IMR-90 (cell line): Measurements from ENCODE around the gene SLC19A2. TPM values are rescaled to one million over a fixed set of nuclear protein-coding genes. Genes with fewer than 3 reads are reported as not detected.

Experiments
- ATAC-seq: fragments of 200-7000 bp; cut with Tn5 transposase; 2 replicates; pipeline ENCODE4 v1.9.1; 2020; ENCODE audit warnings: low read depth, mild to moderate bottlenecking, moderate library complexity
- BruUV-seq: library from RNA; stranded (reverse); fragments of 400-500 nt; replicated peaks from 2 replicates; lab custom pipeline; 2021; lab: Mats Ljungman, UMichigan
- CTCF ChIA-PET: fragments of 300-600 bp; formaldehyde crosslinking; extraction: SDS; loops from one replicate; lab custom pipeline; 2021; ENCODE audit warnings: antibody characterized with exemption; lab: Yijun Ruan, JAX
- POLR2A ChIA-PET: fragments of 300-600 bp; sonication (Branson Sonifier 250); formaldehyde crosslinking; loops from one replicate; lab custom pipeline; 2022; ENCODE audit warnings: antibody characterized with exemption; ENCODE audit not compliant: unreplicated experiment; lab: Charles Lee
- DNase-seq: peaks from one replicate; pipeline ENCODE4 v3.0.0; 2013
- H2AFZ ChIP-seq: replicated peaks from 2 replicates; pipeline ENCODE3; 2013; ENCODE audit warnings: low read length, mild to moderate bottlenecking; ENCODE audit not compliant: poor library complexity
- H2AK5ac ChIP-seq: 2 replicates; pipeline ENCODE4 v1.6.1; 2013; ENCODE audit warnings: low read depth, low read length, inconsistent platforms
- H2AK9ac ChIP-seq: replicated peaks from 2 replicates; pipeline ENCODE3; 2013; ENCODE audit warnings: mild to moderate bottlenecking, low read depth, low read length, moderate library complexity; ENCODE audit not compliant: poor library complexity
- H2BK120ac ChIP-seq: 2 replicates; pipeline ENCODE4 v1.6.1; 2013; ENCODE audit warnings: low read depth, low read length, inconsistent platforms
- H2BK15ac ChIP-seq: 3 replicates; pipeline ENCODE4 v1.6.1; 2013; ENCODE audit warnings: low read depth, low read length, inconsistent platforms
- H2BK20ac ChIP-seq: 2 replicates; pipeline ENCODE4 v1.6.1; 2013; ENCODE audit warnings: low read depth, mild to moderate bottlenecking, inconsistent platforms, low read length, moderate library complexity
- H2BK5ac ChIP-seq: 2 replicates; pipeline ENCODE4 v1.6.1; 2013; ENCODE audit warnings: mild to moderate bottlenecking, low read depth, low read length, inconsistent platforms; ENCODE audit not compliant: poor library complexity, severe bottlenecking
- H3K14ac ChIP-seq: replicated peaks from 2 replicates; pipeline ENCODE4 v1.6.1; 2013; ENCODE audit warnings: low read depth, low read length, inconsistent platforms
- H3K18ac ChIP-seq: 2 replicates; pipeline ENCODE4 v1.6.1; 2013; ENCODE audit warnings: low read depth, low read length, control low read depth
- H3K23ac ChIP-seq: 2 replicates; pipeline ENCODE4 v1.6.1; 2013; ENCODE audit warnings: low read depth, low read length, inconsistent platforms
- H3K27ac ChIP-seq: 2 replicates; pipeline ENCODE4 v1.5.1; 2013; ENCODE audit warnings: mild to moderate bottlenecking, control low read depth, low read length; ENCODE audit not compliant: insufficient read depth
- H3K27me3 ChIP-seq: 2 replicates; pipeline ENCODE4 v1.6.1; 2013; ENCODE audit warnings: low read length; ENCODE audit not compliant: control insufficient read depth, insufficient read depth
- H3K36me3 ChIP-seq: 2 replicates; pipeline ENCODE4 v1.6.1; 2013; ENCODE audit warnings: low read length, mixed read lengths; ENCODE audit not compliant: control insufficient read depth, insufficient read depth
- H3K4ac ChIP-seq: 2 replicates; pipeline ENCODE4 v1.6.1; 2013; ENCODE audit warnings: low read depth, low read length, inconsistent platforms
- H3K4me1 ChIP-seq: 2 replicates; pipeline ENCODE4 v1.6.1; 2013; ENCODE audit warnings: low read length, mixed read lengths; ENCODE audit not compliant: control insufficient read depth, insufficient read depth
- H3K4me2 ChIP-seq: 2 replicates; pipeline ENCODE4 v1.6.1; 2013; ENCODE audit warnings: low read depth, mild to moderate bottlenecking, control low read depth, low read length, moderate library complexity
- H3K4me3 ChIP-seq: 2 replicates; pipeline ENCODE4 v1.5.1; 2013; ENCODE audit warnings: low read depth, mild to moderate bottlenecking, control low read depth, low read length, moderate library complexity; ENCODE audit not compliant: insufficient read depth
- H3K56ac ChIP-seq: 2 replicates; pipeline ENCODE4 v1.6.1; 2013; ENCODE audit warnings: low read length, inconsistent platforms; ENCODE audit not compliant: insufficient read depth; ENCODE audit errors: extremely low read depth
- H3K79me1 ChIP-seq, 2 experiments: 2 replicates each; pipeline ENCODE4 v1.6.1; 2013; ENCODE audit warnings: low read length in 2 of 2, inconsistent platforms in 1 of 2, low read depth in 1 of 2
- H3K9ac ChIP-seq: 2 replicates; pipeline ENCODE4 v1.6.1; 2013; ENCODE audit warnings: low read depth, low read length, control low read depth
- H3K9me1 ChIP-seq: 2 replicates; pipeline ENCODE4 v1.6.1; 2013; ENCODE audit warnings: low read length, inconsistent platforms; ENCODE audit not compliant: insufficient read depth
- H3K9me3 ChIP-seq: 2 replicates; pipeline ENCODE4 v1.6.1; 2013; ENCODE audit warnings: low read length; ENCODE audit not compliant: control insufficient read depth, insufficient read depth
- H4K20me1 ChIP-seq: 2 replicates; pipeline ENCODE4 v1.6.1; 2013; ENCODE audit warnings: low read length, inconsistent platforms; ENCODE audit not compliant: insufficient read depth
- H4K5ac ChIP-seq: 2 replicates; pipeline ENCODE4 v1.6.1; 2013; ENCODE audit warnings: mild to moderate bottlenecking, low read depth, low read length, control low read depth
- H4K8ac ChIP-seq, 2 experiments: 2 replicates each; pipeline ENCODE4 v1.6.1; 2013; ENCODE audit warnings: low read depth in 2 of 2, low read length in 2 of 2, control low read depth in 1 of 2, inconsistent platforms in 1 of 2
- H4K91ac ChIP-seq: 2 replicates; pipeline ENCODE4 v1.6.1; 2013; ENCODE audit warnings: low read depth, low read length, inconsistent platforms; ENCODE audit not compliant: insufficient read depth
- BHLHE40 ChIP-seq: fragments of 150-350 bp; IDR thresholded peaks from 2 replicates; pipeline ENCODE4 v1.6.1; 2016; ENCODE audit warnings: mild to moderate bottlenecking, low read depth, low read length
- CEBPB ChIP-seq: IDR thresholded peaks from 2 replicates; pipeline ENCODE4 v1.6.1; 2012; ENCODE audit warnings: low read depth, low read length, improper control_type of control experiment
- CHD1 ChIP-seq: IDR thresholded peaks from 2 replicates; pipeline ENCODE4 v1.6.1; 2012; ENCODE audit warnings: low read depth, low read length, improper control_type of control experiment
- MAFK ChIP-seq: IDR thresholded peaks from 2 replicates; pipeline ENCODE4 v1.6.1; 2012; ENCODE audit warnings: low read depth, low read length, improper control_type of control experiment
- MAZ ChIP-seq: IDR thresholded peaks from 2 replicates; pipeline ENCODE4 v1.6.1; 2012; ENCODE audit warnings: low read depth, mild to moderate bottlenecking, low read length, improper control_type of control experiment, moderate library complexity, borderline replicate concordance
- NFE2L2 ChIP-seq: fragments of 150-350 bp; IDR thresholded peaks from 2 replicates; pipeline ENCODE4 v1.6.1; 2016; ENCODE audit warnings: low read depth, mild to moderate bottlenecking, low read length
- RAD21 ChIP-seq: IDR thresholded peaks from 2 replicates; pipeline ENCODE4 v1.6.1; 2012; ENCODE audit warnings: low read length, improper control_type of control experiment
- RFX5 ChIP-seq: IDR thresholded peaks from 2 replicates; pipeline ENCODE4 v1.8.0; 2012; ENCODE audit warnings: low read depth, mild to moderate bottlenecking, low read length, moderate library complexity
- SMC3 ChIP-seq: fragments of 150-350 bp; IDR thresholded peaks from 2 replicates; pipeline ENCODE4 v1.6.1; 2016; ENCODE audit warnings: low read depth, mild to moderate bottlenecking, antibody characterized with exemption, low read length, moderate library complexity
- WGBS, 2 experiments: methylation state at CpG; one replicate each; pipeline versions ENCODE4 v1.1.5 to v1.1.7; 2013; ENCODE audit warnings: missing lambda C conversion rate in 2 of 2; ENCODE audit not compliant: insufficient read length in 1 of 2; ENCODE audit errors: extremely low coverage in 2 of 2; 5-methylcytosine and 5-hydroxymethylcytosine counted together
- dilution Hi-C: fragments of 300-500 bp; cut with HindIII; formaldehyde crosslinking; loops from one replicate; pipeline ENCODE4 v1.14.3; 2018; ENCODE audit warnings: low sequenced_read_pairs; ENCODE audit not compliant: unreplicated experiment
- in situ Hi-C: fragments of 300-500 bp; cut with MboI; formaldehyde crosslinking; loops from 3 replicates; pipeline ENCODE4 v1.14.3; 2019; ENCODE audit warnings: low sequenced_read_pairs, inconsistent platforms, mixed read lengths
- intact Hi-C: fragments of 100-400 bp; cut with micrococcal nuclease; formaldehyde crosslinking; loops from 2 replicates; pipeline ENCODE4 v1.10.0; 2022
- polyA plus RNA-seq, 3 experiments: library from polyadenylated mRNA; depleted of rRNA; stranded (reverse); fragments of >200 nt; gene quantifications; 2 replicates each; pipeline ENCODE4 v1.2.3, GENCODE V29; 2012; ENCODE audit warnings: low replicate concordance in 1 of 3
- total RNA-seq: library from RNA; depleted of rRNA; stranded (reverse); fragments of >200 nt; gene quantifications from 2 replicates; pipeline ENCODE4 v1.2.3, GENCODE V29; 2012
- TF ChIP-seq, protein P1 (sequence below): fragments of 150-350 bp; IDR thresholded peaks from 2 replicates; pipeline ENCODE4 v1.6.1; 2017; ENCODE audit warnings: mild to moderate bottlenecking, antibody characterized with exemption, low read length, low read depth
- TF ChIP-seq, protein P2 (sequence below): fragments of 150-350 bp; IDR thresholded peaks from 2 replicates; pipeline ENCODE4 v1.6.1; 2016; ENCODE audit warnings: low read depth, mild to moderate bottlenecking, low read length, moderate library complexity, borderline replicate concordance
- TF ChIP-seq, protein P3 (sequence below): conservative IDR thresholded peaks from 2 replicates; pipeline ENCODE4 v1.5.1; 2012; ENCODE audit warnings: mild to moderate bottlenecking, low read depth, low read length, improper control_type of control experiment

SLC19A2 gene
- total and polyA plus RNA-seq, 2 of the 4 experiments (the other 2 are of a cell fraction), result 3.6 to 5.2 TPM

DNA sequence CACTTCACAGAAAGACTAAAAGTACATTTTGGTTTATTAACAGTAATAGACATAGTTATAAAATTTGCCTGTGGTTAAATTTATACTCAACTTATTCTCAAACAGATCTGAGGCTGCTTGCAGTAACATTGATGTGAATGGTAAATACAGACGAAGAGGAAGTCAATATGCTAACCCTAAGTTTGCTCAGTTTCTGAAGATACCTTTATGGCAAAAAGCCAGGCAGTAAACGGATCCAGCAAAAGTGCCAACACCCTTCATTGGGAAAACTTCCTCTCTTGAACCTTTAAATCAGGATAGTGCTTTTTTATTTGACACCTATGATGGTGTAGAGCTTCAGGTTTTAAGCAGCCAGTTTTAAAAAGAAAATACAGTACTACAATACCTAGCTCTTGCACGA lies 41.8 kb downstream of the SLC19A2 start:
- TF ChIP-seq SMC3 (no peak), CEBPB (no peak), NFE2L2 (no peak), MAZ (no peak), RFX5 (no peak), RAD21 (no peak), CHD1 (no peak), BHLHE40 (no peak), MAFK (no peak)
- TF ChIP-seq, protein P1, sequence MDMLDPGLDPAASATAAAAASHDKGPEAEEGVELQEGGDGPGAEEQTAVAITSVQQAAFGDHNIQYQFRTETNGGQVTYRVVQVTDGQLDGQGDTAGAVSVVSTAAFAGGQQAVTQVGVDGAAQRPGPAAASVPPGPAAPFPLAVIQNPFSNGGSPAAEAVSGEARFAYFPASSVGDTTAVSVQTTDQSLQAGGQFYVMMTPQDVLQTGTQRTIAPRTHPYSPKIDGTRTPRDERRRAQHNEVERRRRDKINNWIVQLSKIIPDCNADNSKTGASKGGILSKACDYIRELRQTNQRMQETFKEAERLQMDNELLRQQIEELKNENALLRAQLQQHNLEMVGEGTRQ, result no peak
- TF ChIP-seq, protein P2, sequence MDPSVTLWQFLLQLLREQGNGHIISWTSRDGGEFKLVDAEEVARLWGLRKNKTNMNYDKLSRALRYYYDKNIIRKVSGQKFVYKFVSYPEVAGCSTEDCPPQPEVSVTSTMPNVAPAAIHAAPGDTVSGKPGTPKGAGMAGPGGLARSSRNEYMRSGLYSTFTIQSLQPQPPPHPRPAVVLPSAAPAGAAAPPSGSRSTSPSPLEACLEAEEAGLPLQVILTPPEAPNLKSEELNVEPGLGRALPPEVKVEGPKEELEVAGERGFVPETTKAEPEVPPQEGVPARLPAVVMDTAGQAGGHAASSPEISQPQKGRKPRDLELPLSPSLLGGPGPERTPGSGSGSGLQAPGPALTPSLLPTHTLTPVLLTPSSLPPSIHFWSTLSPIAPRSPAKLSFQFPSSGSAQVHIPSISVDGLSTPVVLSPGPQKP, result no peak
- TF ChIP-seq, protein P3, sequence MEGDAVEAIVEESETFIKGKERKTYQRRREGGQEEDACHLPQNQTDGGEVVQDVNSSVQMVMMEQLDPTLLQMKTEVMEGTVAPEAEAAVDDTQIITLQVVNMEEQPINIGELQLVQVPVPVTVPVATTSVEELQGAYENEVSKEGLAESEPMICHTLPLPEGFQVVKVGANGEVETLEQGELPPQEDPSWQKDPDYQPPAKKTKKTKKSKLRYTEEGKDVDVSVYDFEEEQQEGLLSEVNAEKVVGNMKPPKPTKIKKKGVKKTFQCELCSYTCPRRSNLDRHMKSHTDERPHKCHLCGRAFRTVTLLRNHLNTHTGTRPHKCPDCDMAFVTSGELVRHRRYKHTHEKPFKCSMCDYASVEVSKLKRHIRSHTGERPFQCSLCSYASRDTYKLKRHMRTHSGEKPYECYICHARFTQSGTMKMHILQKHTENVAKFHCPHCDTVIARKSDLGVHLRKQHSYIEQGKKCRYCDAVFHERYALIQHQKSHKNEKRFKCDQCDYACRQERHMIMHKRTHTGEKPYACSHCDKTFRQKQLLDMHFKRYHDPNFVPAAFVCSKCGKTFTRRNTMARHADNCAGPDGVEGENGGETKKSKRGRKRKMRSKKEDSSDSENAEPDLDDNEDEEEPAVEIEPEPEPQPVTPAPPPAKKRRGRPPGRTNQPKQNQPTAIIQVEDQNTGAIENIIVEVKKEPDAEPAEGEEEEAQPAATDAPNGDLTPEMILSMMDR, result no peak
- intact Hi-C loops, result no loop called here

More for the DNA sequence above, 41.8 kb downstream of the SLC19A2 start:
- DNase-seq, result no peak
- ChIA-PET POLR2A (no interaction called here), CTCF (no interaction called here)
- Histone ChIP-seq H2BK5ac (no peak overlapping the region), H2BK20ac (no peak overlapping the region), H3K4me2 (no peak overlapping the region), H3K18ac (no peak overlapping the region), H3K56ac (no peak overlapping the region), H3K9ac (no peak overlapping the region), H3K27ac (no peak overlapping the region), H3K79me1 (no peaks in the 10 kb centered on the region), H2AFZ (no peak overlapping the region), H2AK9ac (no peak overlapping the region), H3K4me3 (no peak overlapping the region), H2BK15ac (no peak overlapping the region), H3K9me1 (no peaks in the 10 kb centered on the region), H4K91ac (no peak overlapping the region), H2AK5ac (no peak overlapping the region), H3K9me3 (no peaks in the 10 kb centered on the region), H4K20me1 (no peaks in the 10 kb centered on the region), H3K23ac (no peak overlapping the region), H3K36me3 (no peaks in the 10 kb centered on the region), H3K4ac (no peak overlapping the region), H3K14ac (no peak overlapping the region), H4K8ac (no peak overlapping the region), H4K5ac (no peak overlapping the region), H3K27me3 (no peaks in the 10 kb centered on the region), H3K4me1 (no peaks in the 10 kb centered on the region), H2BK120ac (no peak overlapping the region)
- ATAC-seq, result no peak
- no TSS peak for BruUV-seq
- no CpG with 5 or more reads among the region's 3 CpGs for WGBS, 2 experiments
- in situ Hi-C loops, result no loop called here
- dilution Hi-C loops, result no loop called here
